ENCODE results near the gene RTN4RL1. TPM values are rescaled to one million over a fixed set of nuclear protein-coding genes. Genes with fewer than 3 reads are reported as not detected.

Gene RTN4RL1
- total RNA-seq, 1 experiment from 2014 or later: 0.22 TPM

- Histone ChIP-seq H3K56ac (ENCODE audit: insufficient read length, low read depth, low read length) (no peak overlapping the region), H3K14ac (ENCODE audit: insufficient read depth, low read length) (no peak overlapping the region), H3K18ac (ENCODE audit: insufficient read length, low read depth, low read length) (no peak overlapping the region), H2BK12ac (ENCODE audit: insufficient read length, low read depth, low read length) (no peak overlapping the region), H3K23me2 (ENCODE audit: insufficient read length, low read depth, low read length, poor library complexity, severe bottlenecking) (no peaks in the 10 kb centered on the region), H2AK5ac (ENCODE audit: insufficient read length, low read length) (no peak overlapping the region), H3K4ac (ENCODE audit: low read depth, low read length) (no peak overlapping the region), H3K27me3 (ENCODE audit: insufficient read depth, low read length) (no peaks in the 10 kb centered on the region), H2BK15ac (ENCODE audit: low read depth, low read length) (no peak overlapping the region), H3K79me2 (ENCODE audit: insufficient read depth, low read length) (no peaks in the 10 kb centered on the region), H4K20me1 (ENCODE audit: control insufficient read depth, insufficient read depth, insufficient read length) (no peaks in the 10 kb centered on the region), H3K27ac (ENCODE audit: insufficient read length, low read depth, low read length) (no peak overlapping the region), H2AFZ (ENCODE audit: low read length) (no peak overlapping the region), H3T11ph (ENCODE audit: low read length) (no peak overlapping the region), H3K79me1 (ENCODE audit: insufficient read depth, low read depth, low read length, poor library complexity, severe bottlenecking) (no peaks in the 10 kb centered on the region), H3K9ac (ENCODE audit: extremely low read depth, insufficient read length, low read length) (no peak overlapping the region), H2BK120ac (ENCODE audit: low read depth, low read length, poor library complexity, severe bottlenecking) (no peak overlapping the region), H3K4me1 (ENCODE audit: insufficient read depth, low read length) (no peaks in the 10 kb centered on the region), H4K5ac (ENCODE audit: insufficient read length, low read depth, low read length) (no peak overlapping the region), H3K4me2 (ENCODE audit: insufficient read depth, insufficient read length, low read length) (no peak overlapping the region), H2BK5ac (ENCODE audit: insufficient read length, low read length) (no peak overlapping the region), H4K8ac (replicated peaks; ENCODE audit: insufficient read length, low read depth, low read length) (no peak overlapping the region), H2BK20ac (ENCODE audit: low read depth, low read length, poor library complexity, severe bottlenecking) (no peak overlapping the region), H3K9me3 (ENCODE audit: control insufficient read depth, low read depth, low read length) (no peaks in the 10 kb centered on the region), H3K23ac (ENCODE audit: insufficient read length, low read depth, low read length) (no peak overlapping the region), H4K91ac (ENCODE audit: insufficient read length, low read depth, low read length) (no peak overlapping the region)
- no peak for TF ChIP-seq CTCF (conservative IDR thresholded peaks at IDR 0.05)
- no peaks in the 10 kb centered on the region; a peak in 2 of 5 replicates for H3K9me3 Mint-ChIP-seq
- peaks cover 69% of the 10 kb centered on the region for H3K27me3 Mint-ChIP-seq (ENCODE audit: low read depth)
- H3K36me3 Mint-ChIP-seq (ENCODE audit: insufficient read depth in 1 of 3, low read depth in 3 of 3): no peaks in the 10 kb centered on the region
- DNase-seq: peak; percentile 39
- peaks cover 10 to 18% of the 10 kb centered on the region in 2 experiments for H3K4me1 Mint-ChIP-seq
- WGBS (ENCODE audit: extremely low coverage, insufficient read length, low lambda C conversion rate): no CpG with 5 or more reads among the region's 12 CpGs
- no peak overlapping the region for H3K27ac Mint-ChIP-seq
- peak overlapping the region in 1 of 2 experiments; percentile 2; a peak in 1 of 5 replicates for H3K4me3 Mint-ChIP-seq
Measured at GRCh38 chr17:1951920-1952319, 73.2 kb downstream of the RTN4RL1 start.

Data from H9 (cell line).